ENCODE measurements around the gene GSK3A. TPM values are rescaled to one million over a fixed set of nuclear protein-coding genes. Genes with fewer than 3 reads are reported as not detected.

Gene GSK3A
- total RNA-seq, 1 donor from 2014 or later, result 19.7 TPM

GRCh38 chr19:42224940-42225717 is 17.3 kb downstream of the GSK3A start:
- DNase-seq, result no peak

- no peak for DNase-seq
Observed at GRCh38 chr19:42220751-42221097, 21.7 kb downstream of the GSK3A start.

GRCh38 chr19:42219812-42220750 is 22.3 kb downstream of the GSK3A start, which contains the start of gene ZNF526:
Gene ZNF526, plus strand, starts transcription at chr19:42220312. Its CDS starts 4,092 bp downstream, at chr19:42224404.
- DNase-seq, result peak; percentile 96

DNA sequence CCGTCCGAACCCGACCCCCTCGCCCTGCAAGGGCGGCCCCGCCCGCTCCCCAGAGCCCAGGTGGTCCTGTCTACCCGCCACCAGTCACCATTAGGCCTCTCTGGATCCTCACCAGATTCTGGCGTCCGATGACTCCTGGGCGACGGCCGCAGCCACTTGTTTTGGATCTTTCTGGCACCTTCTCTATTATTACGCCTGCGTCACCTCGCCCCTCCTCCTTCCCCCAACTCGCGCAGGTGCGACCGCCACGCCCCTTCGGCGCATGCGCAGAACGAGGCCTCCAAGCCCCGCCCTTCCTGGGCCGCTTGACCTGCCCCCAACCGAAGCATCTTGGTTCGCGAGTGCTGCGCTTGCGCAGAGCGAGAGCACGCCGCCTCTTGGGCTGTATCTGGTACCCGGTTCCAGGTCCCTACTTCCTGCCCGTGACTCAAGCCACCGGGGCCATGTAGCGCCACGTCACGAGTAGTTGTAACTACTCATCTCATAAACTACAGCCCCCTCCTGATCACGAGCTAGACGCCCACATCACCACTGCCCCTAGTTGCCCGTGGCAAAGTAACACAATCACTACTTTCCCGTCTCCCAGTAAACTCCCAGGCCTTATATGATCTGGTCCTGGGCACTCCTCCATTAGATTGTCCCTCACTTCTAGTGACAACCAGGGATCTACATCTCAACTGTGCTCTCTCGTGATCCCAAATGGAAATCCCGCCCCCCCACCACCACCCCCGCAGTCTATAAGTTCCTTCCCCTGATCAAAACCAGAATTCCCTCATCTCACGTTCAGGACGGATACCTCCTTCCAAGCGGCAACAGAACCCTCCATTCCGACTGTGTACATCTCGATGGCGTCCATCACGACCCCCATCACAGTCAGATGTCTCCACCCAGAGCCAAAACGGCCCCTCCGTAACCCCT is 24.6 kb downstream of the GSK3A start, which contains the start of gene DEDD2:
Gene DEDD2 (minus strand): TSS at position 158 of the 918 bp plus-strand sequence. CDS start 670 bp downstream, outside the sequence.
- DNase-seq, result peak; percentile 95

- peak; percentile 17 for DNase-seq
Observed at GRCh38 chr19:42216653-42217519, 25.5 kb downstream of the GSK3A start.

- no peak for DNase-seq
Observed at GRCh38 chr19:42214810-42215485, 27.5 kb downstream of the GSK3A start.

GRCh38 chr19:42212886-42213285 is 29.5 kb downstream of the GSK3A start:
- no peak for DNase-seq

GRCh38 chr19:42208612-42209011 is 33.8 kb downstream of the GSK3A start:
- DNase-seq, result no peak

- peak; percentile 11 for DNase-seq
Observed at GRCh38 chr19:42207767-42208271, 34.6 kb downstream of the GSK3A start.

DNA sequence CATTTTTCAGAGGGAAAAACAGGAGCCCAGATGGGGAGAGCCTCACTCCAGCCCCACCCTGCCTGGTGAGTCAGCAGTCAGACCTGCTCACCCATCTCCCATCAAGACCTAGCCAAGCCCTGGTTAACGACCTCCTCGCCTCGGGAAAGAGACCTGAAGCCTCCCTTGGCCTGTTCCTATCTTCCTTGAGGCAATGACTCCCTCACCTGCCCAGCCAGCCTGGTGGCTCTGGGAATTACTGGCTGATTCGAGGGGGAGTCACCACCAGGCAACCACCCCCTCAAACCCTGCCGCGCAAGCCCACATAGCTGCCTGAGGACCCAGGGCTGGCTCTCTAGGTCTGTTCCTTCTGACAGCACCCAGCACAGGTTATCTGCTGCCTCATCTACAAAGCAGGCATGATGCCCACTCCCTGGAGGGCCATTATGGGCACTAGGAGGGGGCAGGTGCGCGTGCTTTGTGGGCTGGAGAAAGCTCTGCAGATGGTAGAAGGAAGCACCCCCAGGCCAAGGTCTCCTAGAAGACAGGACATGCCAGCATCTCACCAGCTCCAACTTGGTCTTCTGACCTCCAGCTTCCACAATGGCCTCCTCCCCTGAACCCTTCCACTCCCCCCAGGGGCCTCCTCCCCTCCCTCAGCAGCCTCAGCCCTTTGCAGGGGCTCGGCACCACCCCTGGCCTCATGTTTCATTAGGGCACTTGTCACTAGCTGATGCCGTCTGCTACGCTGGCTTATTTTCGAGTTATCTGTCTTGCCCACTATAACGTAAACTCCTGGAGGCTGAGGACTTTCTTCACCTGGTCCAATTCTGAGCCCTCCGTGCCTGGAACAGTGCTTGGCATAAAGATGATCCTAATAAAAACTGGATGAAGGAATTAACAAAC is 35.3 kb downstream of the GSK3A start:
- DNase-seq, result no peak

DNA sequence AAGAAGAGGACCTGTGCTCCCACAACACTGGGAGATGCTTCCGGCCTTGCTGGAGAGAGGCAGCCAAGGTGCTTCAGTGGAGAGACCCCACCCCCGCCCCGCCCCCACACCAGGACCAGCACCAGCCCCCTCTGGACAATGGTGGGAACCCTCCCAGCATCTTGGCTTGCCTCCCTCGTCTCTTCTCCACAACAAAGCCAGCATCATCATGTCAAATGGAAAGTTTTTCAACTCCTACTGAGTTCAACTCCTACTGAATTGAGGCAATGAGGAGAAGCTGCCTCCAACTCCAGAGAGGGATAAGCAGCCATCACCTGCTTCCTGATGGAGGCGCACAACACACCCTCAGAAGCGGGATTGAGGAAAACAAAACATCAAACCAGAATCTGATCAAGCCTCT is 37.7 kb downstream of the GSK3A start:
- DNase-seq, result no peak

DNA sequence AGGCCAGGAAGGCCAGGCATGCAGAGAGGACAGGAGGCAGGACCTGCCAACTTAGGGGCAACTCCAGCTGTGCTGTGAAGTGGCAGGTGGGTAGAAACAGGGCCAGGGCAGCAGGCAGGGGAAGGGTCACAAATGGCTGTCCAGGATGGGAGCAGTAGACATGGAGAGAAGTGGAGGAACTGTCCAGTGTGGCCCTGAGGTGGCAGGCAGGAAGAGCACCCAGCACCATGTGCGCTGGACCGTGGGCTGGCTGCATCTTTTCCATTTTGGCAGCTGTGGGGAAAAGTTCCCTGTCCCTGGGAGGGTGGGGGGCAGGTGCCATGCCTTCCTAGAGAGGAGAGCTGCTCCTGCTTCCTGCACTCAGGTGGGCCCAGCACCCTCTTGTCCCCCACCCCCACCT is 38.7 kb downstream of the GSK3A start:
- no peak for DNase-seq

GRCh38 chr19:42202290-42202880 is 40.0 kb downstream of the GSK3A start:
- DNase-seq, result no peak

- DNase-seq, result no peak
Observed at GRCh38 chr19:42201489-42202289, 40.7 kb downstream of the GSK3A start.

DNA sequence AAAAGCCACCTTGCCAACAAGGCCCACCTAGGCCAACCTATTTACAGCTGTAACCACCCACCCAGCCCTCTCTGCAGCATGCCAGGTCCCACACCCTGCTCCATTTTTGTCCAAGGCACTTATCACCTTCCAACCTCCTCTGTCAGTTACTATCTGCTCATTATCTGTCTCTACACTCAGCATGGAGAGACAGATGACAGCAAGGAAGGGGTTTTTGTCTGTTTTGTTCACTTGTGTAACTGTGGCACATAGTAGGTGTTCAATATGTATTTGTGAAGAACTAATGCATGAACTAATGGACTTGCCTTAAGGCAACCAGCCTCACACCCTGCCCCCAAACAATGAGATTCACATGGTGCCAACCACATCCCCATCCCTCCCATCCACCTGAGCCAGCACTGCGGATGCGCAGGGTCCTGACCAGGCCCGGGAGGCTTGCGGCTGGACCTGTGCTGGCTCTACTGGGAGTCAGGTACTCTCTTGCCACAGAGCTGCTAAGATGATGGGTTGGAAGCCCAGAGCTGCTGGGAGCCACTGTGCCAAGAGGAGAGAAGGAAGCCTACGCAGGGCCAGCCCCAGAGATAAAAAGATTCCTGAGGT is 42.2 kb downstream of the GSK3A start:
- DNase-seq, result no peak

GRCh38 chr19:42199440-42200115 is 42.8 kb downstream of the GSK3A start:
- DNase-seq, result no peak
